Right lobe of liver (tissue), 4 donors: ENCODE measurements around the gene MACF1.

ENCODE experiments used
- CTCF ChIP-seq, 4 donors: fragments of 200-600 bp in 3 of 4; fragments of 450-650 bp in 1 of 4; IDR thresholded peaks; one replicate each; pipeline versions ENCODE4 v1.5.1 to v1.8.0; 2016 to 2022; ENCODE audit warnings: antibody characterized with exemption in 4 of 4, mild to moderate bottlenecking in 2 of 4
- POLR2A ChIP-seq: fragments of 450-650 bp; IDR thresholded peaks from one replicate; pipeline ENCODE4 v1.6.1; 2017; ENCODE audit warnings: antibody characterized with exemption, mild to moderate bottlenecking
- donor health status: DM: no; HTN: no; CAD: no.
- donor health status: DM: no; HTN: no; CAD: no.
- donor health status: DM: no; HTN: yes; CAD: no.

DNA sequence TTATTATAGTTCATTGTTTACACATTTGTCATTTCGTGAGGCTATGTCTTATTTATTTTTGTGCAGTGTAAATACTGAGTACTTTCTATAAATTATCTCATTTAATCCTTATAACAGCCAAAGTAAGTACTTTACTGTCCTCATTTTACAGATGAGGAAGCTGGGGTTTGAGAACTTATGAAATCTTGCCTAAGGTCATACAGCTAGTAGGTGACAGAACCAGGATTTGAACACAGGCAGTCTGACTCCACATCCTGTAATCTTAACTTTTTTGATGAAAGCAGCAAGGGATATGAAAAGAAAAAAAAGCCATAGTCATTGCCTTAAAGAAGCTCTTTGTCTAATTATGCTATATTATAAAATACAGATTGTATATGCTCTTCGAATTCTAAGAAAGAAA, 179.8 kb downstream of the MACF1 start:
- TF ChIP-seq CTCF (IDR thresholded peaks at IDR 0.05) (no peak), POLR2A (no peak)
